Ovary (tissue), 9 donors: Measurements from ENCODE around the gene DUSP11. TPM values are rescaled to one million over a fixed set of nuclear protein-coding genes. Genes with fewer than 3 reads are reported as not detected.
A peak's percentile ranks its signal among the peaks of the same experiment; 100 is the strongest.
"Not testable (repeated sequence)": the region's sequence is repeated elsewhere in the genome, so short reads cannot be mapped to it uniquely, and the experiment has no call there.

Experiments
- DNase-seq, 5 donors: peaks; one replicate each; pipeline ENCODE4 v3.0.0-alpha.2; 2019 to 2020
- H3K27ac ChIP-seq, 2 donors: fragments of 200-600 bp; one replicate each; pipeline versions ENCODE4 v1.5.1 to v1.8.0; 2019 to 2022
- H3K27me3 ChIP-seq: fragments of 200-600 bp; one replicate; pipeline ENCODE4 v1.8.0; 2022
- H3K36me3 ChIP-seq: fragments of 200-600 bp; sonication (generic); one replicate; pipeline ENCODE4 v1.5.1; 2019
- H3K4me1 ChIP-seq: one replicate; pipeline ENCODE4 v1.8.1; 2013; ENCODE audit warnings: mild to moderate bottlenecking, moderate library complexity; ENCODE audit not compliant: insufficient read depth
- H3K4me3 ChIP-seq: fragments of 200-600 bp; sonication (generic); one replicate; pipeline ENCODE4 v1.5.1; 2017
- H3K9me3 ChIP-seq, 2 donors: fragments of 200-600 bp in 1 of 2; sonication (generic) in 1 of 2; one replicate each; pipeline versions ENCODE4 v1.5.1 to v1.8.1; 2013 to 2019; ENCODE audit warnings: mild to moderate bottlenecking in 1 of 2, moderate library complexity in 1 of 2
- CTCF ChIP-seq, 3 donors: fragments of 450-650 bp in 2 of 3; fragments of 200-600 bp in 1 of 3; IDR thresholded peaks; one replicate each; pipeline versions ENCODE4 v1.5.1 to v1.8.0; 2016 to 2022; ENCODE audit warnings: antibody characterized with exemption in 3 of 3, mild to moderate bottlenecking in 1 of 3
- EP300 ChIP-seq: sonication (generic); formaldehyde crosslinking; IDR thresholded peaks from one replicate; pipeline ENCODE4 v1.6.1; 2017; ENCODE audit warnings: antibody characterized with exemption
- POLR2A ChIP-seq: fragments of 450-650 bp; IDR thresholded peaks from one replicate; pipeline ENCODE4 v1.6.1; 2017; ENCODE audit warnings: antibody characterized with exemption, mild to moderate bottlenecking, moderate library complexity
- WGBS, 3 donors: extraction: QIAGEN DNeasy Blood & Tissue Kit in 1 of 3; methylation state at CpG; one replicate each; pipeline versions ENCODE4 v1.1.5 to v1.1.7; 2013 to 2017; 5-methylcytosine and 5-hydroxymethylcytosine counted together
- intact Hi-C, 4 donors: fragments of 100-400 bp; cut with DNase I; formaldehyde crosslinking; loops; one replicate each; pipeline versions ENCODE4 v1.11.0 to v1.15.1; 2022 to 2023
- polyA plus RNA-seq, 2 donors: library from polyadenylated mRNA; stranded (reverse); fragments of 200-250 nt in 1 of 2; fragments of 350-450 nt in 1 of 2; fragmentation: Illumina TruSeq in 1 of 2; extraction: RNeasy Lipid Tissue Mini Kit (QIAGEN cat#74804) in 1 of 2; gene quantifications; one replicate each; pipeline ENCODE4 v1.2.3, GENCODE V29; 2013 to 2014
- total RNA-seq, 7 donors: library from RNA; depleted of rRNA in 2 of 7; stranded (reverse); fragments of >200 nt in 2 of 7; fragmentation: NEBNext Ultra II Directional in 3 of 7; extraction: Animal tissue kit (Norgen Biotek cat#: 25700) in 3 of 7; gene quantifications; one replicate each; pipeline versions ENCODE4 v1.1.0 to v1.2.4, GENCODE V29; 2016 to 2023
- donor health status: DM: no; HTN: no; CAD: no; lungs with moderate emphysema.
- donor health status: DM: no; HTN: no; CAD: no.
- donor health status: Bipolar disorder and iron deficiency.
- donor health status: DM: yes; HTN: yes; CAD: no.
- donor health status: DM: no; HTN: no; CAD: no.
- donor health status: DM: yes; HTN: yes; CAD: no.

DUSP11 gene
- total and polyA plus RNA-seq, 9 donors = 19.2 to 54.3 (median 27.2) TPM

GRCh38 chr2:73762571-73762970, 17.3 kb downstream of the DUSP11 start:
- no peaks in the 10 kb centered on the region for H3K27me3 ChIP-seq
- H3K4me3 ChIP-seq = no peak overlapping the region
- WGBS, 3 donors = 38 to 75% (median 59%) methylated on average over 1 of the region's 1 CpG
- TF ChIP-seq POLR2A (no peak), CTCF (IDR thresholded peaks at IDR 0.05) (no peak)
- H3K4me1 ChIP-seq = peaks cover 9% of the 10 kb centered on the region
- DNase-seq = no peak
- no peaks in the 10 kb centered on the region for H3K9me3 ChIP-seq
- H3K36me3 ChIP-seq = no peaks in the 10 kb centered on the region
- intact Hi-C loops = no loop called here
- no peak overlapping the region for H3K27ac ChIP-seq

GRCh38 chr2:73759904-73760303, 20.0 kb downstream of the DUSP11 start:
- intact Hi-C loops = no loop called here
- H3K27ac ChIP-seq = no peak overlapping the region
- WGBS, 3 donors = 80 to 87% (median 83%) methylated on average over 2 of the region's 2 CpGs
- H3K4me3 ChIP-seq = no peak overlapping the region
- no peak for TF ChIP-seq CTCF (IDR thresholded peaks at IDR 0.05)
- no peak for TF ChIP-seq EP300
- H3K27me3 ChIP-seq = no peaks in the 10 kb centered on the region
- H3K9me3 ChIP-seq = no peaks in the 10 kb centered on the region
- no peak for DNase-seq
- H3K36me3 ChIP-seq = no peaks in the 10 kb centered on the region
- H3K4me1 ChIP-seq = peaks cover 9% of the 10 kb centered on the region

- Histone ChIP-seq H3K36me3 (no peaks in the 10 kb centered on the region), H3K27ac (no peak overlapping the region)
- WGBS, 3 donors = 1 to 3% (median 2%) methylated on average over 3 of the region's 3 CpGs
Observed at GRCh38 chr2:73759285-73759764, 20.6 kb downstream of the DUSP11 start.

GRCh38 chr2:73754332-73754731, 25.6 kb downstream of the DUSP11 start:
- H3K4me3 ChIP-seq, H3K27ac ChIP-seq, intact Hi-C loops, H3K9me3 ChIP-seq, DNase-seq, H3K27me3 ChIP-seq, H3K4me1 ChIP-seq, H3K36me3 ChIP-seq: not testable (repeated sequence)
- 79 to 92% (median 85%) methylated on average over 7 of the region's 7 CpGs for WGBS, 3 donors

More at GRCh38 chr2:73759285-73759764, 20.6 kb downstream of the DUSP11 start:
- Histone ChIP-seq H3K4me1 (peaks cover 9% of the 10 kb centered on the region), H3K9me3 (no peaks in the 10 kb centered on the region), H3K4me3 (no peak overlapping the region), H3K27me3 (no peaks in the 10 kb centered on the region)
- no peak for TF ChIP-seq CTCF (IDR thresholded peaks at IDR 0.05)
- TF ChIP-seq POLR2A = no peak
- no peak for TF ChIP-seq EP300
- intact Hi-C loops = no loop called here
- DNase-seq = peak in 3 of 5 donors; percentile 54 to 65 (median 60)

GRCh38 chr2:73749314-73749713, 30.6 kb downstream of the DUSP11 start:
- no peaks in the 10 kb centered on the region for H3K9me3 ChIP-seq
- no peaks in the 10 kb centered on the region for H3K4me1 ChIP-seq
- DNase-seq = no peak
- 91 to 95% (median 94%) methylated on average over 2 of the region's 2 CpGs for WGBS, 3 donors
- H3K27me3 ChIP-seq = no peaks in the 10 kb centered on the region
- H3K27ac ChIP-seq = no peak overlapping the region
- H3K4me3 ChIP-seq = no peak overlapping the region
- no peaks in the 10 kb centered on the region for H3K36me3 ChIP-seq
- intact Hi-C loops = no loop called here
- TF ChIP-seq POLR2A = no peak

GRCh38 chr2:73746877-73747208, 33.1 kb downstream of the DUSP11 start:
- H3K4me3 ChIP-seq = no peak overlapping the region
- no peaks in the 10 kb centered on the region for H3K9me3 ChIP-seq
- intact Hi-C loops = no loop called here
- H3K27ac ChIP-seq = no peak overlapping the region
- no peak for DNase-seq
- WGBS, 3 donors = 81 to 90% (median 89%) methylated on average over 3 of the region's 3 CpGs
- no peaks in the 10 kb centered on the region for H3K27me3 ChIP-seq
- TF ChIP-seq CTCF (IDR thresholded peaks at IDR 0.05) = no peak
- no peak for TF ChIP-seq EP300
- TF ChIP-seq POLR2A = no peak
- no peaks in the 10 kb centered on the region for H3K36me3 ChIP-seq
- H3K4me1 ChIP-seq = no peaks in the 10 kb centered on the region
